ENCODE measurements around the gene TIMM29.
"Not testable (repeated sequence)": the region's sequence is repeated elsewhere in the genome, so short reads cannot be mapped to it uniquely, and the experiment has no call there.

Gene TIMM29

DNA sequence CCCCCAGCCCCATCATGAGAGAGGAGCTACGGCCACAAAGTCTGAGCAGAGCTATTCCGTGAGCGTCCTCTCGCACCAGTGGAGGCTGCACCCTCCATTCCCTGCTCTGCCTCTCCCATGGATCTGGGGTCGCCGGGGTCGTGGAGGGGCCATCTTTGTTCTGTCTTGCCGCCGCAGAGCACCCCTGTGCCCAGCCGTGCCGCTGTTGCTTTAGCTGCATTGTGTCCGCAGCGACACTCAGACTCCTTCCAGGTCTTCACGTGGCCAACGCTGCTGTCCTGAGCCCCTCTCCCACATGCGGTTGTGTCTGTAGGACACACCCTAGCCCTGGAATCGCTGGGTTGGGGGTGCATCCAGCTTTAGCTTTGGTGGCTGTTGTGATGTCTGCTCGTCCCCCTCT lies 16.0 kb upstream of the TIMM29 start:
- no peak for DNase-seq (ENCODE audit: low read depth in 3 of 3)

DNA sequence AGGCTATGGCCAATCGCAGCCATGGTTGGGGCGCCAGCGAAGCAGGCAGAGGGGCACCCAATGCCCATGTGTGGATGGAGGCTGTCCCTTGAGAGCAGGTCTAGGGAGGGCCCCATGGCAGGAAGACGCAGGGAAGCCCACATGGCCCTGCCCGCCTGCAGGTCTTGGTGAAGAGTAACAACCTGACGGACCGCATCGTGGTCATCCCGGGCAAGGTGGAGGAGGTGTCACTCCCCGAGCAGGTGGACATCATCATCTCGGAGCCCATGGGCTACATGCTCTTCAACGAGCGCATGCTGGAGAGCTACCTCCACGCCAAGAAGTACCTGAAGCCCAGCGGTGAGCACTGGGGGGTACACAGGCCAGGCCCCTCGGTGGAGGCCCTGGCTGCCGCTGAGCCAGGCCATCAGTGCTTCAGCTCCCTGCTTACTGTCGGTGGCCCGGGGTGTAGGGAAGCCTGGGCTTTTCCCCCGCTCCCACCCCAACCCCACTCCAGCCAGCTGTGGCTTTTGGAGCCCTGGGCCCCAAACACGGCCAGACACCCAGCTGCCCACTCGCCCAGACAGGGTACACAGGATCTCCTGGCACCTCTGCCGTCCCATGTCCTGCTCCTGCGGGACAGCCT lies 14.8 kb upstream of the TIMM29 start:
- no peak for DNase-seq (ENCODE audit: low read depth in 3 of 3)

DNA sequence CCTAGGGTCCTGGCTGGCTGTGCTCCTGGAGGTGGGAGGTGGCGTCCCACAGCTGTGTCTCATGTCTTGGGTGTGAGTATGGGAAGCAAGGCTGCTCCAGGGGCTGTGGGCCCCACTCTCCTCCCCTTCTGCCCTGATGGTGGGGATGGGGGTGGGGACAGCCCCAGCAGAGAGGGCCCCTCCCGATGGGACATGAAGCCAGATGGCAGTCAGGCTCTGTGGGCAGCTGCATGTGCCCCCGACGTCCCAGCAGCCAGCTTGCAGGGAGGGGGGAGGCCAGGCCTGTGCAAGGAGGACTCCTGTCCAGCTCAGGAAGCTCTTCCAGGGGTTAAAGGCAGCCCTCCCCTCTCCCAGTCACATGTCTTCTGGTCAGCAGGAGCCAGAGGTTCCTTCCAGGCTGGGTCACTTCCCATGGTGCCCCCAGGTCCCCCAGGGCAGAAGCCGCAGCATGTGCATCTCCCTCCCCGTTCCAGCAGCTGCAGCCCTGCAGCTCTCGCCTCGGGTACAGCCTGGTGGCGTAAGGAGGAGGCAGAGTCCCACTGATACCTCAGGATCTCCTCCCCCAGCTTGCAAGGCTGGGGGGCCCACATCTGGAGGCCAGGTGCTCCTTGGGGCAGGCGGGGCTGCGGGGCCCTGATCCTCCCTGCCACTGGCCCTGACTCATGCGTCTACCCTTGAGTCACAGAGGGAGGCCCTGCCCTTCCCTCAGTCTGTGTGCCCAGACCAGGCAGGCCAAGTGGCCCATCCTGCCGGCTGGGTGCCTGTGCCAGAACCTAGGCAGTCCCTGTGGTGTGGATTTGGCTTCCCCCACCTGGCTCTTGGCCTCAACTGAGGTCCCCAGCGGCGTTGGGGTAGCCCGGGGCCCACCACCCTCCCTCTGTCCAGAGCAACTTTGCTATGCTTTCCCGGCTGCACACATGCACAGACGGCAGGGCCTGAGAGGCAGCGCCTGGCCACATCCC lies 13.2 kb upstream of the TIMM29 start:
- no peak for DNase-seq (ENCODE audit: low read depth in 3 of 3)

DNA sequence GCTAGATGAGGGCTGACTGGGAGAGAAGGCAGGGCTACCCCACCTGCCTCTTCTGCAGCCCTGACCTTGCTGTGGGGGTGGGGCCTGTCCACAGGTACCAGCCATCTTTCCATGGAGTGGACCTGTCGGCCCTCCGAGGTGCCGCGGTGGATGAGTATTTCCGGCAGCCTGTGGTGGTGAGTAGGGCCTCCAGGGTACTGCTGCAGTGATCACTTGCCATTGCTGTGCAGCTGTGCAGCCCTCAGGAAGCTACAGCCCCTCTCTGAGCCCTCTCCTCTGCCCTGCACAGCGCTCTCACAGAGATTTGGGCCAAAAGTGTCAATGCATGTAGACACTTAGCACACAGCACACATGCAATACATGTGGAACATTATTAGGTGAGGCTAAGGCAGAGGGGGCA lies 12.0 kb upstream of the TIMM29 start:
- no peak for DNase-seq (ENCODE audit: low read depth in 3 of 3)

DNA sequence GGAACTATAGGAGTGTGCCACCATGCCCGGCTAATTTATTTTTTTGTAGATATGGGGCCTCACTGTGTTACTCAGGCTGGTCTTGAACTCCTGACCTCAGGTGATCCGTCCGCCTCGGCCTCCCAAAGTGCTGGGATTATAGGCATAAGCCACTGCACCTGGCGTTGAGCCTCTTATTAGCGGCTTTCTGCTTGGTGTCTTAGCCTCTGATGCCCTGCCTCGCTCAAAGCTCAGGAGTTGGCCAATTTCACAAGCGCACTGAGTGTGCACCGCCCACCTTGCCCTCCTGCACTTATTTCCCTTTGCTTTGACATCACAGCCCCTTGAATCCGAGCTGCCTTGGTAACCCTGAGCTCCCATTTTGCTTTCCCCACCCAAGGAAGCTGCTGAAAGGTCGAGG lies 10.3 kb upstream of the TIMM29 start:
- DNase-seq (ENCODE audit: low read depth in 3 of 3) = no peak

DNA sequence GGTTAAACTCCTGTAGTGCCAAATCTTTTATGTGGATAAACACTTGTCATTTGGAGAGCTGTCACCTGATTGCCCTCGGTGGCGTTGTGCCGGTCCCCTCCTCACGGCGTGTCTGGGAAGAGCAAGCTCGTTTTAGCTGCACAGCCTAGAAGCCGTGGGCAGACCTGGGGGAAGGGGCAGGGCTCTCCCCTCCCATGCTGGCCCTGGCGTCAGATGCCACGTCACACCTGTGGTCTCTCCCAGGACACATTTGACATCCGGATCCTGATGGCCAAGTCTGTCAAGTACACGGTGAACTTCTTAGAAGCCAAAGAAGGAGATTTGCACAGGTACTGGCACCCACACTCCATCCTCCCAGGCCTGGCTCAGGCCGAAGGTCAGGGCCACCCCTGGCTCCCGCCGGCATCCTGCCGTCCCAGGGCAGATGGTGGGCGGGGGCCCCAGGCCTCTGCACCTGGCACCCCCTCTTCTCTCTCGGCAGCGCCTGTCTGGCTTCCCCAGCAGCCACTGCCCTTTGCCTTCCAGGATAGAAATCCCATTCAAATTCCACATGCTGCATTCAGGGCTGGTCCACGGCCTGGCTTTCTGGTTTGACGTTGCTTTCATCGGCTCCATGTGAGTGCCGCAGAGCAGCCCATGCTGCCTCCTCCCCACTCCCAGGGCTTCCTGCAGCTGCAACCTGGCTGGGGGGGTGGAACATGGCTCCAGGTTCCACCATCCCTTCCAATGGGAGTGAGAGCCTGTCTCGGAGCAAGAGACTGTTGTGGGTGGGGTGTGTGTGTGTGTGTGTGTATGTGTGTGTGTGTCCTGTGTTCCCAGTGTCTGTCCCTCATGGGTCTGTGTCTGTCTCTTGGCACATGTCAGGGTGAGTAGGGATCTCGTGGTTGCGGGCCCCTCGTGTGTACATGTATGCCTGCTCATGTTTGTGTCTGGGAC lies 9.0 kb upstream of the TIMM29 start:
- no peak for DNase-seq (ENCODE audit: low read depth in 3 of 3)

DNA sequence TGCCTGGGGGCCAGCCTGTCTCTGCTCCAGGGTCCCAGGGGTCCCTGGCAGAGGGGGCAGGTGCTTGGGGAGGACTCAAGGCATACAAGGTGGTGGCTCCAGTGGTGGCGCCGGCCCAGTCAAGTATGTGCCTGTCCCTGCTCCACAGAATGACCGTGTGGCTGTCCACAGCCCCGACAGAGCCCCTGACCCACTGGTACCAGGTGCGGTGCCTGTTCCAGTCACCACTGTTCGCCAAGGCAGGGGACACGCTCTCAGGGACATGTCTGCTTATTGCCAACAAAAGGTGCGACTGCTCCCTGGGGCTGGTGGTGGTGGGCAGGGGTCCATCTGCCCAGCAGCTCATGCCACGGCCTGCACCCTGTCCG lies 8.3 kb upstream of the TIMM29 start:
- no peak for DNase-seq (ENCODE audit: low read depth in 3 of 3)

DNA sequence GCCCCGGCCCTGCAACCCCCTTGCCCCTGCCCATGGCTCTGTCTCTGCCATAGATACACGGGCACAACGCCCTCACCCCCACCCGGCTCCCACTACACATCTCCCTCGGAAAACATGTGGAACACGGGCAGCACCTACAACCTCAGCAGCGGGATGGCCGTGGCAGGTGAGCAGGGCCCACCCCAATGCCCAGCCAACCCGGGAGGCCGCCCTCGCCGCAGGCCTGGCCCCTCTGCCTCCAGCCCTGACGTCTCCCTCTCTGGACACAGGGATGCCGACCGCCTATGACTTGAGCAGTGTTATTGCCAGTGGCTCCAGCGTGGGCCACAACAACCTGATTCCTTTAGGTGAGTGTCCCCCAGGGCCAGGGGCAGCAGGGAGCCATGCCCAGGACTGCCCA lies 7.8 kb upstream of the TIMM29 start:
- no peak for DNase-seq (ENCODE audit: low read depth in 3 of 3)

DNA sequence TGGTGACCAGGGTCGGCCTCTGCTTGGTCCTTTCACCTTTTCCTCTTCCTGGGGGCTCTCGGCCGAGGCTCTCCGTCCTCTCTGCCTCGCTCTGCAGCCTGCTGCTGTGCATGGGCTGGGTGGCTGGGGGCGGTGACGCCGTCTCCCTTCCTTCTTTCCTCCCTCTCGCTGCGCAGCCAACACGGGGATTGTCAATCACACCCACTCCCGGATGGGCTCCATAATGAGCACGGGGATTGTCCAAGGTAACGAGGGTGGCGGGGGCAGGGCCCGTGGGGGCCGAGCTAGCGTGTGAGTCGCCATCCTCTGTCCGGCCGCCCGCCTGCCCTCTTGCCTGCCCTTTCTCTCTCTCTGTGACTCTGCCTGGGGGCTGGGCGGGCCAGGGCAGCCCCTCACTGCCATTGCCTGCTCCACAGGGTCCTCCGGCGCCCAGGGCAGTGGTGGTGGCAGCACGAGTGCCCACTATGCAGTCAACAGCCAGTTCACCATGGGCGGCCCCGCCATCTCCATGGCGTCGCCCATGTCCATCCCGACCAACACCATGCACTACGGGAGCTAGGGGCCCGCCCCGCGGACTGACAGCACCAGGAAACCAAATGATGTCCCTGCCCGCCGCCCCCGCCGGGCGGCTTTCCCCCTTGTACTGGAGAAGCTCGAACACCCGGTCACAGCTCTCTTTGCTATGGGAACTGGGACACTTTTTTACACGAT lies 7.3 kb upstream of the TIMM29 start:
- DNase-seq (ENCODE audit: low read depth in 3 of 3) = no peak

DNA sequence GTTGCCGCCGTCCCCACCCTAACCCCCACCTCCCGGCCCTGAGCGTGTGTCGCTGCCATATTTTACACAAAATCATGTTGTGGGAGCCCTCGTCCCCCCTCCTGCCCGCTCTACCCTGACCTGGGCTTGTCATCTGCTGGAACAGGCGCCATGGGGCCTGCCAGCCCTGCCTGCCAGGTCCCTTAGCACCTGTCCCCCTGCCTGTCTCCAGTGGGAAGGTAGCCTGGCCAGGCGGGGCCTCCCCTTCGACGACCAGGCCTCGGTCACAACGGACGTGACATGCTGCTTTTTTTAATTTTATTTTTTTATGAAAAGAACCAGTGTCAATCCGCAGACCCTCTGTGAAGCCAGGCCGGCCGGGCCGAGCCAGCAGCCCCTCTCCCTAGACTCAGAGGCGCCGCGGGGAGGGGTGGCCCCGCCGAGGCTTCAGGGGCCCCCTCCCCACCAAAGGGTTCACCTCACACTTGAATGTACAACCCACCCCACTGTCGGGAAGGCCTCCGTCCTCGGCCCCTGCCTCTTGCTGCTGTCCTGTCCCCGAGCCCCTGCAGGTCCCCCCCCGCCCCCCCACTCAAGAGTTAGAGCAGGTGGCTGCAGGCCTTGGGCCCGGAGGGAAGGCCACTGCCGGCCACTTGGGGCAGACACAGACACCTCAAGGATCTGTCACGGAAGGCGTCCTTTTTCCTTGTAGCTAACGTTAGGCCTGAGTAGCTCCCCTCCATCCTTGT lies 6.5 kb upstream of the TIMM29 start:
- DNase-seq (ENCODE audit: low read depth in 3 of 3) = no peak

DNA sequence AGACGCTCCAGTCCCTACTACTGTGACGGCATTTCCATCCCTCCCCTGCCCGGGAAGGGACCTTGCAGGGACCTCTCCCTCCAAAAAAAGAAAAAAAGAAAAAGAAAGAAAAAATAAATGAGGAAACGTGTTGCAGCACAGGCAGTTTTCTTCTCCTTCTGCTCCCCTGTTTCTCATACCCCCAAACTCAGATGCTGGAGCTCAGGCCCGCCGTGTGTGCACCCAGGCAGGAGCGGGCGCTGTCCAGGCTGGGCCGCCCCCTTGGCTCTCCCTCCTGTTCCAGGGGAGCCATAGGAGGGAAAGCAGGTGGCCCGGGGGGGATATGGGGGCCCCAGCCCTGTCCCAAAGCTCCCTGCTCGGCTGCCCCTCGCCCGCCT lies 6.0 kb upstream of the TIMM29 start:
- no peak for DNase-seq (ENCODE audit: low read depth in 3 of 3)

DNA sequence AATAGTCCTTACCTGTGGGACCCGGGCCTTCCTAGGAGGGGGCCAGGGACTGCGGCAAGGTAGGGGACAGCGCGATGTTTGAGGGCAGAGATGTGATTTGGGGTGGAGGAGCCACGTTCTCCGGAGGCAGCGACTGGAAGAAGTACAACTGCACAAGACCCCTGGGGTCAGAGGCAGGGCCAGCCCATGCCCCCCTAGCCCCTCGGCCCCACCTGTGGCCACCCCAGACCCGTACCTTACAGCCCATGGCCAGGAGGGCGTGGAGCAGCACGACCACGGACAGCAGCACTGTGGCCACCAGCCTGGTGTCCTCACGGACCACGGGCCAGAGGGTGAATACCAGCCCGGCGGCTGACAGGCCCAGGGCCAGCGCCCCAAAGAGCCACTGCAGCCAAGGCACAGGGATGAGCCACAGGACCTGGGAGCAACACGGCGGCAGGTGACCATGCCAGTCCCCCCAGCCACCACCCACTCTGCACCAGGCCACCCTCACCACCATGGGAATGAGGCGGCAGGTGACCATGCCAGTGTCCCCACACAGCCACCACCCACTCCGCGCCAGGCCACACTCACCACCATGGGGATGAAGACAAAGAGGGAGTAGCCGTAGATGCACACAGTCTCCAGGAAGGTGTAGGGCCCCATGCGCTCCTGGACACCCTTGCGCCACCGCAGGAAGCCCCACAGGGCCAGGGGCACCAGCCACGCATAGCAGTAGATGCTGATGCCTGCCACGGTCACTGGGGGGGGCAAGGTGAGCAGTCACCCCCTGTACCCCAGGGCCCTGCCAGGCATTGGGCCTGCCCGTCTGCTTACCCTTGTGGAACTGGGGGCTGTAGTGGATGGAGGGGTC lies 5.1 kb upstream of the TIMM29 start:
- DNase-seq (ENCODE audit: low read depth in 3 of 3) = no peak

DNA sequence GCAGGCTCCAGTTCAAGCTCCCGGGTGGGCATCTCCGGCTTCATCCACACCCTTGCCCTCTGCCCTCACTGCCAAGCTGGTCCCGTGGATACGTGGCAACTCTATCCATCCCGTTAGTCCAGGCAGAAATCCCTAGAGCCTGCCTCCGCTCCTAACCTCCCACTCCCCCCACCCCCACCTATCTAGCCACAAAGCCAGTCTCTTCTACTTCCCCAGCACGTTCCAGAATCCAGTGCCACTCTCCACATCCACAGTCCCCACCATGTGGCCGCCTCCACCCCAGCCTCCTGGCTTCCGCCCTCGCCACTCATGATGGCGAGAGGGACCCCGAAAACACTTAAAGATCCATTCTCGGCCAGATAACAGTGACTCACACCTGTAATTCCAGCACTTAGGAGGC lies 4.0 kb upstream of the TIMM29 start:
- no peak for DNase-seq (ENCODE audit: low read depth in 3 of 3)

DNA sequence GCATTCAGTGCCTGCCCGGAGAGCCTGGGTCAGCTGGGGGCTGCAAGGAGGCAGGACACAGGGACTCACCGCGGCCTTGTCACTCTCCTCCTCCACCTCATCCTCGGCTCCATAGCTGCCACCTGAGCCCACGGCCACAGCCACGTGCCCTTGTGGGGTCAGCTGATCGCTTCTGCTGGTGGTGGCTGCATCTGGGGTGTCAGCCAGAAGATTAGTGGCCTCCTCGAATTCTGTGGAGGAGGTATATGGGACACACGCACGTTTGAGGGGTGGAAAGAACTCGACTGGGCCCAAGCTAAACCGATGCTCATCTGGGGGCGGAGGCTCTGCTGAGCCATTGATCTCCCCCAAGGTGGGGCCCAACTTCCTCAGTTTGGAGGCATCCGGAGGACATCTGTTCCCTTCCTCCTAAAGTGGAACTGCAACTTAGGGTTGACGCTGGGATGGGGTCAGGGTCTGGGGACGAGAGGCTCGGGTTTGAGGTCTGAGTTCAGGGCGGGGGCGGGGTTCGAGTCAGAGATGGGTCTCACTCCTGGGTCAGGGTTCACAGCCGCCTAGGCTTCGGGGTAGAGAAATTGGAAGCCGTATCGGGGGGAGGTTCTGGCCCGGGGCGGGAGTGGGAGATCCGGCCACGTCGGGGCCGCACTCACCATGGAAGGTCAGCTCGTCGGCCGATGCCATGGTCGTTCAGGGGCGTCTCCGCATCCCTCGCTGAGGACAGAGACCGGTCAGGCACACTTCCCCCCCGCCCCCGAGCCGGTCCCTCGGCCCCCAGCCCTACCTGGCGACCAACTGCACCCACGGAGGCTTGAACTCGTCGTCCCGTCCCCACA lies 665 bp upstream of the TIMM29 start:
- no peak for DNase-seq (ENCODE audit: low read depth in 3 of 3)

DNA sequence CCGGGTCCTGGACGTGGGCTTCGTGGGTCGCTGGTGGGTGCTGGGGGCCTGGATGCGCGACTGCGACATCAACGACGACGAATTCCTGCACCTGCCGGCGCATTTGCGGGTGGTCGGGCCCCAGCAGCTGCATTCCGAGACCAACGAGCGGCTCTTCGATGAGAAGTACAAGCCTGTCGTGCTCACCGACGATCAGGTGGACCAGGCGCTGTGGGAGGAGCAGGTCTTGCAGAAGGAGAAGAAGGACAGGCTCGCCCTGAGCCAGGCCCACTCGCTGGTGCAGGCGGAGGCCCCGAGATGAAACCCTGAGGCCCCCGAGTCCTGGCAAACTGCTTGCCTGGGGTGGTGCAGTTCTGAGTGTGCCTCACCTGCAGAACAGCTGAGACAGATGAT lies 787 bp downstream of the TIMM29 start:
- DNase-seq (ENCODE audit: low read depth in 3 of 3) = no peak

DNA sequence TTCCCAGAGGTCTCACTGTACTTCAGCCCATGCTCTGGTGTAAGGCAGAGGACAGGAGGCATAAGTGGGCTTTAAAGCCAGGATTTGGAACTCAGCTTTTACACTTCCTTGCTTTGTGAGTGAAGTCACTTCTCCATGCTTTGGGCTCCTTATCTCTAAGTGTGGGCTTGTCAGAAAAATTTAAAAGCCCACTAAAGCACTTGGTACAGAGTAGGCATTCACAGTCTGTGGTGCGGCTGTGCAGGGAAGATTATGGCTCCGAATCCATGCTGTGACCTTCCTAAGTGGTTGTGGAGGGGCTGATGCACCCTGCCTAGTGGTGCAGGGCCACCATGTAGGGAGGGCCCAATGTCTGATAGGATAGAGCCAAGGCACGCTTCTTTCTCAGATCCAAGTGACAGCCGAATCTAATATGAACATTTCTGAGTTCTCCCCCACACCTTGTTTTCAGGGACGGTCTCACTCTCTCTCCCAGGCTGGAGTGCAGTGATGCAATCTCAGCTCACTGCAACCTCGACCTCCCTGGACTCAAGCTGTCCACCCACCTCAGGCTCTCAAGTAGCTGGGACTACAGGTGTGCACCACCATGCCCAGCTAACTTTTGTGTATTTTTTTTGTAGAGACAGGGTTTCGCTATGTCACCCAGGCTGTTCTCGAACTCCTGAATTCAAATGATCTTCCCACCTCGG lies 6.9 kb downstream of the TIMM29 start:
- DNase-seq (ENCODE audit: low read depth in 3 of 3) = no peak

DNA sequence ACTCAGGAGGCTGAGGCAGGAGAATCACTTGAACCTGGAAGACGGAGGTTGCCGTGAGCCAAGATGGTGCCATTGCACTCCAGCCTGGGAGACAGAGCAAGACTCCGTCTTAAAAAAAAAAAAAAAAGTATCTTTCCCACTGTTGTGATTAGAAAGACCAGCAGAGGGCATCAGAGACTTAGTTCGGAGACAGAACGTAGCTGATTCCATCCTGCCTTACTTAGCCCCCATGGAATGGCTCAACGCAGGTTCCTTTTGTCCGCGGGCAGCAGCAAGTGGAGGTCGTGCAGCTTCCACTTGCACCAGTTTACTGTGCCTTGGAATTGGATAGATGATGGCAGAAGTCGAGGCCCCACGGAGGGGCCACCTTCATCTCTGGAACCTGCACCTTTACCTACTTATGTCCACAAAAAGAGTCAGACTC lies 8.1 kb downstream of the TIMM29 start:
- DNase-seq (ENCODE audit: low read depth in 3 of 3) = no peak

DNA sequence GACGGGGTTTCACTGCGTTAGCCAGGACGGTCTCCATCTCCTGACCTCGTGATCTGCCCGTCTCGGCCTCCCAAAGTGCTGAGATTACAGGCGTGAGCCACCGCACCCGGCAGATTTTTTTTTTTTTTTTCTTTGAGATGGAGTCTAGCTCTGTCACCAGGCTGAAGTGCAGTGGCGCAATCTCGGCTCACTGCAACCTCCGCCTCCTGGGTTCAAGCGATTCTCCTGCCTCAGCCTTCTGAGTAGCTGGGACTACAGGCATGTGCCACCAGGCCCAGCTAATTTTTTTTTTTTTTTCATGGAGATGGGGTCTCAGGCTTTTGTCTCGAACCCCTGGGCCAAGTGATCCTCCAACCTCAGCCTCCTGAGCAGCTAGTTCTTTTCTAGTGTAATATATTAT lies 13.0 kb downstream of the TIMM29 start:
- not testable (repeated sequence) for DNase-seq (ENCODE audit: low read depth in 3 of 3)

DNA sequence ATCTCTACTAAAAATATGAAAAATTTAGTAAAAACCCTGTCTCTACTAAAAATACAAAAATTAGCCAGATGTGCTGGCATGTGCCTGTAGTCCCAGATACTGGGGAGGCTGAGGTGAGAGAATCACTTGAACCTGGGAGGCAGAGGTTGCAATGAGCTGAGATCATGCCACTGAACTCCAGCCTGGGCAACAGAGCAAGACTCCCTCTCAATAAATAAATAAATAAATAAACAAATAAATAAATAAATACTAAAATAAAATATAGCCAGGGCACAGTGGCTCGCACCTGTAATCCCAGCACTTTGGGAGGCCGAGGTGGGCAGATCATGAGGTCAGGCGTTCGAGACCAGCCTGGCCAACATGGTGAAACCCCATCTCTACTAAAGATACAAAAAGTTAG lies 14.8 kb downstream of the TIMM29 start:
- not testable (repeated sequence) for DNase-seq (ENCODE audit: low read depth in 3 of 3)

All from stimulated activated CD4-positive, alpha-beta T cell treated with anti-CD3 and anti-CD28 coated beads, TNF-alpha, amount 100 ng/mL, for 24 hours (primary cell).